Breast epithelium (tissue), 3 donors: ENCODE data around the gene CNST.

Source experiments
- CTCF ChIP-seq, 3 donors: fragments of 450-650 bp; IDR thresholded peaks; one replicate each; pipeline ENCODE4 v1.5.1; 2016 to 2017; ENCODE audit warnings: antibody characterized with exemption in 3 of 3, mild to moderate bottlenecking in 3 of 3, moderate library complexity in 3 of 3
- POLR2A ChIP-seq: fragments of 450-650 bp; IDR thresholded peaks from one replicate; pipeline ENCODE4 v1.6.1; 2016; ENCODE audit warnings: antibody characterized with exemption, mild to moderate bottlenecking, moderate library complexity
- POLR2AphosphoS5 ChIP-seq, 3 donors: sonication (generic); formaldehyde crosslinking; IDR thresholded peaks; one replicate each; pipeline ENCODE4 v1.6.1; 2017; ENCODE audit warnings: antibody characterized with exemption in 3 of 3

DNA sequence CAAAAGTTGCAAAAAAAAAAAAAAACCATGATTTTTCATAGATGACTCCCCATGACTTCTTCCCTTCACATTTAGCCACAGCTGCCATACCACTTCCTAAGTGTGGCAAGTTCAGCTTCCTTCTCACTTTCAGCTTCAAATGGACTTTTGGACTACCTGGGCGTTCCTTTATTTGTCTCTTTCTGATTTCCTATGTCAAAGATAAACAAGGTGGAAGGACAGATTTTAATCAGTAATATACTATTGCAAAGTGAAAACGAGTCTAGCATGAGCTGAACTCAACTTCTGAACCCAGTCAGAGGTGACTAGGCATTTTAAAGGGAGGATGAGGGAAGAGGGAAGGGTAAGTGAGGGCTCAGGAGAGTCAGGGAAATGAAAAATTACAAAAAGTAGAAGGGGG is 143.6 kb downstream of the CNST start:
- TF ChIP-seq POLR2A, result no peak
- TF ChIP-seq CTCF (IDR thresholded peaks at IDR 0.05), result no peak
- TF ChIP-seq POLR2AphosphoS5 (IDR thresholded peaks at IDR 0.05), result no peak
